ENCODE results near the gene SPPL2B. TPM values are rescaled to one million over a fixed set of nuclear protein-coding genes. Genes with fewer than 3 reads are reported as not detected.
"Not testable (repeated sequence)": the region's sequence is repeated elsewhere in the genome, so short reads cannot be mapped to it uniquely, and the experiment has no call there.

Gene SPPL2B, protein sequence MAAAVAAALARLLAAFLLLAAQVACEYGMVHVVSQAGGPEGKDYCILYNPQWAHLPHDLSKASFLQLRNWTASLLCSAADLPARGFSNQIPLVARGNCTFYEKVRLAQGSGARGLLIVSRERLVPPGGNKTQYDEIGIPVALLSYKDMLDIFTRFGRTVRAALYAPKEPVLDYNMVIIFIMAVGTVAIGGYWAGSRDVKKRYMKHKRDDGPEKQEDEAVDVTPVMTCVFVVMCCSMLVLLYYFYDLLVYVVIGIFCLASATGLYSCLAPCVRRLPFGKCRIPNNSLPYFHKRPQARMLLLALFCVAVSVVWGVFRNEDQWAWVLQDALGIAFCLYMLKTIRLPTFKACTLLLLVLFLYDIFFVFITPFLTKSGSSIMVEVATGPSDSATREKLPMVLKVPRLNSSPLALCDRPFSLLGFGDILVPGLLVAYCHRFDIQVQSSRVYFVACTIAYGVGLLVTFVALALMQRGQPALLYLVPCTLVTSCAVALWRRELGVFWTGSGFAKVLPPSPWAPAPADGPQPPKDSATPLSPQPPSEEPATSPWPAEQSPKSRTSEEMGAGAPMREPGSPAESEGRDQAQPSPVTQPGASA
- 10 to 100 TPM; 69.7 to 96.4 (median 79.3) TPM for total RNA-seq
- 100 to 1,000 TPM in 1 of 3 donors, 10 to 100 TPM in 2; 40.5 to 111 (median 72.4) TPM for polyA plus RNA-seq
- long read RNA-seq, donor 1, partial matches to known transcripts, result 0 of 2 reads
- long read RNA-seq, donor 1, other reads (novel, unspliced or antisense), result 0 of 2 reads
- long read RNA-seq, donor 2, transcript SPPL2B-209 (15 exons, 3,456 nt), result major isoform, 5 of 7 reads
- long read RNA-seq, donor 2, partial matches to known transcripts, result 0 of 7 reads
- long read RNA-seq, donor 2, other reads (novel, unspliced or antisense), result 0 of 7 reads

DNA sequence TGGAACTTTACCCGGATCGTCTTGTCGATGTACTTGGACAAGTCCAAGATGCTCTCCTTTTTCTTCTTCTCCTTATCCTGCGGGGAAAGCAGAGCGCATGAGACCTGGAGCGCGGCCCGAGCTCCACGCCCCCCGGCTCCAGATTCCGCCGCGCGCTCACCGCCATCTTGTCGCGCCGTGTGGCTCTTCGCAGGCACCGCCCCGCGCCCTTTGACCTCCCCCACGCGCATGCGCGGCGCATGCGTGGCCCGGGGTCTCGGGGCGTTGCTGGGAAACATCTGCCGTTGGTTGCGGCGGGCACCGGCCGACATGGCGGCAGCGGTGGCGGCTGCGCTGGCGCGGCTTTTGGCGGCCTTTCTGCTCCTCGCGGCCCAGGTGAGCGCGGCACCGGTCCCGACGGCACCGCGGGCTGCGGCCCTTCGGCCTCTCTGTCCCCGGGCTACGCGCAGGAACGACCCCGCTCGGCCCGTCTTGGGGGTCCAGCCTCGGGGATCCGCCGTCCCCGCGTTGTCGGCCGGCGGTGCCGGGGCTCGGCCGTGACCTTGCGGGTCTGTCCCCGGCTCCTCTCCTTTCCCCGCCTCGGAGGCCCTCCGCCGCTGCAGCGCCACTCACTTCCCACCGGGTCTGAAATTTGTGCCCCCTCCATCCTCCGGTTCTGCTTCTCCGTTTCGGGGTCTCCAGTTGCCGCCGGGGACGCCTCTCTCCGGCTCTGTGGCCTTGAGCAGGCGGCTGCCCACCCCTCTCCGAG is at the start of gene SPPL2B, which contains the start of gene LSM7:
SPPL2B (plus strand) TSS at position 284 of the 748 bp plus-strand sequence; CDS start at position 310, 26 bp downstream.
LSM7 (minus strand) TSS at position 186 of the 748 bp plus-strand sequence; CDS start at position 166, 20 bp downstream.
- peak within 1 kb of the TSS; percentile 66 to 99 (median 94) for H3K4me3 ChIP-seq
- 0 to 1% (median 1%) methylated on average over 58 to 89 of the region's 89 CpGs for WGBS, 5 donors
- peaks cover 0 to 35% (median 14%) of the 10 kb centered on the region in 6 donors for H3K36me3 ChIP-seq
- peak within 1 kb of the TSS; percentile 51 to 89 (median 82) for H3K27ac ChIP-seq
- H3K9me3 ChIP-seq, result no peaks in the 10 kb centered on the region
- H3K27me3 ChIP-seq (replicated peaks in 1 of 7), result no peaks in the 10 kb centered on the region
- intact Hi-C loops (cut with DNase I; ENCODE audit: low total_unique reads), result no loop called here
- TF ChIP-seq, protein P1, sequence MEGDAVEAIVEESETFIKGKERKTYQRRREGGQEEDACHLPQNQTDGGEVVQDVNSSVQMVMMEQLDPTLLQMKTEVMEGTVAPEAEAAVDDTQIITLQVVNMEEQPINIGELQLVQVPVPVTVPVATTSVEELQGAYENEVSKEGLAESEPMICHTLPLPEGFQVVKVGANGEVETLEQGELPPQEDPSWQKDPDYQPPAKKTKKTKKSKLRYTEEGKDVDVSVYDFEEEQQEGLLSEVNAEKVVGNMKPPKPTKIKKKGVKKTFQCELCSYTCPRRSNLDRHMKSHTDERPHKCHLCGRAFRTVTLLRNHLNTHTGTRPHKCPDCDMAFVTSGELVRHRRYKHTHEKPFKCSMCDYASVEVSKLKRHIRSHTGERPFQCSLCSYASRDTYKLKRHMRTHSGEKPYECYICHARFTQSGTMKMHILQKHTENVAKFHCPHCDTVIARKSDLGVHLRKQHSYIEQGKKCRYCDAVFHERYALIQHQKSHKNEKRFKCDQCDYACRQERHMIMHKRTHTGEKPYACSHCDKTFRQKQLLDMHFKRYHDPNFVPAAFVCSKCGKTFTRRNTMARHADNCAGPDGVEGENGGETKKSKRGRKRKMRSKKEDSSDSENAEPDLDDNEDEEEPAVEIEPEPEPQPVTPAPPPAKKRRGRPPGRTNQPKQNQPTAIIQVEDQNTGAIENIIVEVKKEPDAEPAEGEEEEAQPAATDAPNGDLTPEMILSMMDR (IDR thresholded peaks at IDR 0.05 in 8 of 11, conservative IDR thresholded peaks at IDR 0.05 in 3 of 11), result peak in 3 of 11 experiments; percentile 12 to 16 (median 14)
- TF ChIP-seq POLR2AphosphoS5 (IDR thresholded peaks at IDR 0.05) (peak; percentile 96 to 98 (median 96)), POLR2A (IDR thresholded peaks at IDR 0.05) (peak in 2 of 3 donors; percentile 74 to 88)
- peak; percentile 97 for DNase-seq
- H3K4me1 ChIP-seq, result peaks cover 32 to 93% (median 85%) of the 10 kb centered on the region in 6 donors

DNA sequence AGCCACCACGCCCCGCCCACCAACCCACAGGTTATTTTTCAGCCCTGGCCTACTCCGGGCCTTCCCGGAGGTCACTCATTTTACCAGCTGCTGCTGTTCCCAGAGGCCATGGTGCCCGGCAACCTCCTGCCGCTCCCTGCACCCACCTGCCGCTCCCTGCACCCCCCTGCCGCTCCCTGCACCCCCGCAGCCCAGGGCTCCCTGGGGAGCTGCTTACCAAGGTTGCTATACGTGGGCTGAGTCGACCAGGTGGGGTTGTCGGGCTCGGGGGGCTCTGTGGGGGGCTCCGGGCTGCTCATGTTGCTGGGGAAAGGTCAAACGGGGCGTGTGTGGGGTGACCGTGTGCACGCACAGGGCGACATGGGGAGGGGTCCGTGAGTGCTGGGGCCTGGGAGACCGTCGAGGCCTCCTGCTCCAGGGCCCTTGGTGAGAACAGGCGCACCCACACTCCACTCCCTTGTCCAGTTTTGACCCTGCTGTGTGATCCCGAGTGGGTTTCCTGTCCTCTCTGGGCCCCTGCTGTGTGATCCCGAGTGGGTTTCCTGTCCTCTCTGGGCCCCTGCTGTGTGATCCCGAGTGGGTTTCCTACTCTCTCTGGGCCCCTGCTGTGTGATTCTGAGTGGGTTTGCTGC is 47.7 kb upstream of the SPPL2B start:
- Histone ChIP-seq H3K36me3 (peaks cover 0 to 35% (median 11%) of the 10 kb centered on the region in 6 donors), H3K27me3 (replicated peaks in 1 of 7) (no peaks in the 10 kb centered on the region), H3K27ac (peak overlapping the region in 4 of 8 donors; percentile 65 to 99 (median 84)), H3K4me3 (peak overlapping the region in 3 of 8 donors; percentile 24 to 43 (median 25)), H3K4me1 (peaks cover 16 to 98% (median 47%) of the 10 kb centered on the region in 6 donors), H3K9me3 (no peaks in the 10 kb centered on the region)
- intact Hi-C loops (cut with DNase I; ENCODE audit: low total_unique reads), result no loop called here
- no peak for DNase-seq
- TF ChIP-seq POLR2A (IDR thresholded peaks at IDR 0.05) (no peak), POLR2AphosphoS5 (IDR thresholded peaks at IDR 0.05) (peak in 1 of 3 donors; percentile 55)
- TF ChIP-seq, protein P1 (IDR thresholded peaks at IDR 0.05 in 8 of 11, conservative IDR thresholded peaks at IDR 0.05 in 3 of 11), result no peak
- 65 to 78% (median 71%) methylated on average over 22 to 26 of the region's 26 CpGs for WGBS, 5 donors

DNA sequence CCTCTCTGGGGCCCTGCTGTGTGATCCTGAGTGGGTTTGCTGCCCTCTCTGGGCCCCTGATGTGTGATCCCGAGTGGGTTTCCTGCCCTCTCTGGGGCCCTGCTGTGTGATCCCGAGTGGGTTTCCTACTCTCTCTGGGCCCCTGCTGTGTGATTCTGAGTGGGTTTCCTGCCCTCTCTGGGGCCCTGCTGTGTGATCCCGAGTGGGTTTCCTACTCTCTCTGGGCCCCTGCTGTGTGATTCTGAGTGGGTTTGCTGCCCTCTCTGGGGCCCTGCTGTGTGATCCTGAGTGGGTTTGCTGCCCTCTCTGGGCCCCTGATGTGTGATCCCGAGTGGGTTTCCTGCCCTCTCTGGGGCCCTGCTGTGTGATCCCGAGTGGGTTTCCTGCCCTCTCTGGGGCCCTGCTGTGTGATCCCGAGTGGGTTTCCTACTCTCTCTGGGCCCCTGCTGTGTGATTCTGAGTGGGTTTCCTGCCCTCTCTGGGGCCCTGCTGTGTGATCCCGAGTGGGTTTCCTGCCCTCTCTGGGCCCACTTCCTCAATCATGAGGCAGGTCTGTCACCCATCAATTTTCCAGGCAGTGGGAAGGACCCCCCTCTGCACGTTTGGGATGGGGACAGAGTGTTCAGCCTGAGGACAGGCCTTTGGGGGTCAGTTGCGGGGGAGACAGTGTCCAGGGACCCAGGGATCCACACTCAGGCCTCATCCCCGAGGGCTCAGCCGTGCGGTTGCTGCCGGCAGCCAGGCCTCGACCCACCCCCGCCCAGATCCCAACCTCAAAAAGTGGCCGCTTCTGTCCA is 47.0 kb upstream of the SPPL2B start:
- intact Hi-C loops (cut with DNase I; ENCODE audit: low total_unique reads); H3K27me3 ChIP-seq (replicated peaks in 1 of 7); H3K9me3 ChIP-seq: not testable (repeated sequence)
- DNase-seq, result peak; percentile 81
- WGBS, 5 donors, result 5 to 17% (median 11%) methylated on average over 7 to 16 of the region's 16 CpGs
- Histone ChIP-seq H3K4me1 (peaks cover 12 to 98% (median 41%) of the 10 kb centered on the region in 6 donors), H3K27ac (peak overlapping the region in 7 of 8 donors; percentile 75 to 99 (median 83)), H3K36me3 (peaks cover 0 to 28% (median 4%) of the 10 kb centered on the region in 6 donors), H3K4me3 (peak overlapping the region in 7 of 8 donors; percentile 8 to 72 (median 40))
